Hepatocyte (in vitro differentiated cells): ENCODE results near the gene TBC1D17.

ENCODE experiments used
- CTCF ChIP-seq: fragments of 200-600 bp; sonication (generic); IDR thresholded peaks from 2 replicates; pipeline ENCODE4 v1.5.1; 2016; ENCODE audit warnings: antibody characterized with exemption, mild to moderate bottlenecking; ENCODE audit not compliant: poor library complexity
- EZH2 ChIP-seq: fragments of 200-600 bp; sonication (generic); IDR thresholded peaks from 2 replicates; pipeline ENCODE4 v1.6.1; 2016; ENCODE audit warnings: antibody characterized with exemption, mild to moderate bottlenecking, borderline replicate concordance

GRCh38 chr19:49930483-49931011, 53.0 kb downstream of the TBC1D17 start:
- TF ChIP-seq CTCF (no peak), EZH2 (no peak)
